Panc1 (cell line): ENCODE measurements around the gene KNDC1. TPM values are rescaled to one million over a fixed set of nuclear protein-coding genes. Genes with fewer than 3 reads are reported as not detected.

ENCODE experiments used
- ATAC-seq: fragments of 200-7000 bp; cut with Tn5 transposase; 2 replicates; pipeline ENCODE4 v1.9.1; 2020; ENCODE audit warnings: mild to moderate bottlenecking, moderate library complexity
- BruUV-seq: library from RNA; stranded (reverse); fragments of 400-500 nt; replicated peaks from 2 replicates; lab custom pipeline; 2021; lab: Mats Ljungman, UMichigan
- CTCF ChIA-PET: fragments of 300-600 bp; sonication (Branson Sonifier 250); formaldehyde crosslinking; loops from one replicate; lab custom pipeline; 2022; ENCODE audit warnings: antibody characterized with exemption; lab: Charles Lee
- POLR2A ChIA-PET: fragments of 300-600 bp; sonication (Branson Sonifier 250); formaldehyde crosslinking; loops from one replicate; lab custom pipeline; 2022; ENCODE audit warnings: antibody characterized with exemption; lab: Charles Lee
- DNase-seq: peaks from one replicate; pipeline ENCODE4 v3.0.0-alpha.2; 2010; ENCODE audit warnings: low read depth, low spot score
- H3K27ac ChIP-seq: 2 replicates; pipeline ENCODE4 v1.5.1; 2011; ENCODE audit warnings: mild to moderate bottlenecking, low read length, inconsistent platforms
- H3K27me3 ChIP-seq: fragments of 200-500 bp; sonication (Bioruptor generic); 2 replicates; pipeline ENCODE4 v1.6.0; 2014; ENCODE audit warnings: low read length, inconsistent platforms; ENCODE audit not compliant: control insufficient read depth, insufficient read depth
- H3K36me3 ChIP-seq: fragments of 200-500 bp; sonication (Bioruptor generic); 2 replicates; pipeline ENCODE4 v1.5.1; 2014; ENCODE audit warnings: inconsistent platforms, mild to moderate bottlenecking, low read length, moderate library complexity; ENCODE audit not compliant: control insufficient read depth, insufficient read depth
- H3K4me1 ChIP-seq: 2 replicates; pipeline ENCODE4 v1.5.1; 2011; ENCODE audit warnings: inconsistent platforms, mild to moderate bottlenecking, low read length, moderate library complexity; ENCODE audit not compliant: control insufficient read depth, insufficient read depth
- H3K4me3 ChIP-seq, 2 experiments: 2 replicates each; pipeline ENCODE4 v1.5.1; 2011 to 2012; ENCODE audit warnings: low read depth in 2 of 2, low read length in 2 of 2, mild to moderate bottlenecking in 2 of 2, inconsistent platforms in 1 of 2, moderate library complexity in 1 of 2
- H3K9me3 ChIP-seq: fragments of 200-500 bp; sonication (Bioruptor generic); 2 replicates; pipeline ENCODE4 v1.5.1; 2014; ENCODE audit warnings: low read depth, mild to moderate bottlenecking, inconsistent platforms, low read length, moderate library complexity; ENCODE audit not compliant: control insufficient read depth, insufficient read depth
- POLR2AphosphoS5 ChIP-seq: IDR thresholded peaks from 2 replicates; pipeline ENCODE4 v1.6.1; 2012; ENCODE audit warnings: mild to moderate bottlenecking, low read depth, low read length, moderate library complexity
- SIN3A ChIP-seq: IDR thresholded peaks from 2 replicates; pipeline ENCODE4 v1.6.1; 2012; ENCODE audit warnings: low read depth, mild to moderate bottlenecking, low read length, moderate library complexity, borderline replicate concordance; ENCODE audit not compliant: insufficient read depth
- TCF7L2 ChIP-seq: IDR thresholded peaks from 2 replicates; pipeline ENCODE4 v1.6.1; 2011; ENCODE audit warnings: mild to moderate bottlenecking, low read depth, low read length, inconsistent platforms
- in situ Hi-C: cut with HindIII; loops from 2 replicates; pipeline ENCODE4 v1.10.0; 2016; ENCODE audit warnings: low sequenced_read_pairs, low pct_unique_long_range_greater_than_20kb
- intact Hi-C: fragments of 100-400 bp; cut with micrococcal nuclease; formaldehyde crosslinking; loops from one replicate; pipeline ENCODE4 v1.10.0; 2022; ENCODE audit not compliant: unreplicated experiment
- total RNA-seq: library from RNA; stranded (reverse); gene quantifications from one replicate; pipeline ENCODE4 v1.2.1, GENCODE V29; 2021; ENCODE audit not compliant: unreplicated experiment
- TF ChIP-seq, protein P1 (sequence below), 2 experiments: IDR thresholded peaks; 2 replicates each; pipeline ENCODE4 v1.6.1; 2011 to 2012; ENCODE audit warnings: low read depth in 2 of 2, control low read depth in 1 of 2, low read length in 1 of 2, mild to moderate bottlenecking in 1 of 2, moderate library complexity in 1 of 2; ENCODE audit not compliant: insufficient read depth in 1 of 2
- TF ChIP-seq, protein P2 (sequence below): fragments of 450-650 bp; IDR thresholded peaks from 2 replicates; pipeline ENCODE4 v1.5.1; 2017; ENCODE audit warnings: mild to moderate bottlenecking

KNDC1 gene
- total RNA-seq, 1 experiment from 2014 or later = 2.6 TPM

- in situ Hi-C loops = no loop called here
Observed at GRCh38 chr10:133117036-133117687, 42.9 kb upstream of the KNDC1 start.

GRCh38 chr10:133117688-133118071 is 42.3 kb upstream of the KNDC1 start:
- in situ Hi-C loops = no loop called here
- POLR2A ChIA-PET = no interaction called here
- intact Hi-C loops = no loop called here
- Histone ChIP-seq H3K4me1 (no peaks in the 10 kb centered on the region), H3K9me3 (no peaks in the 10 kb centered on the region), H3K27ac (no peak overlapping the region), H3K4me3 (no peak overlapping the region), H3K36me3 (no peaks in the 10 kb centered on the region), H3K27me3 (no peaks in the 10 kb centered on the region)
- no peak for ATAC-seq
- BruUV-seq = no TSS peak
- no peak for DNase-seq
- TF ChIP-seq, protein P1, sequence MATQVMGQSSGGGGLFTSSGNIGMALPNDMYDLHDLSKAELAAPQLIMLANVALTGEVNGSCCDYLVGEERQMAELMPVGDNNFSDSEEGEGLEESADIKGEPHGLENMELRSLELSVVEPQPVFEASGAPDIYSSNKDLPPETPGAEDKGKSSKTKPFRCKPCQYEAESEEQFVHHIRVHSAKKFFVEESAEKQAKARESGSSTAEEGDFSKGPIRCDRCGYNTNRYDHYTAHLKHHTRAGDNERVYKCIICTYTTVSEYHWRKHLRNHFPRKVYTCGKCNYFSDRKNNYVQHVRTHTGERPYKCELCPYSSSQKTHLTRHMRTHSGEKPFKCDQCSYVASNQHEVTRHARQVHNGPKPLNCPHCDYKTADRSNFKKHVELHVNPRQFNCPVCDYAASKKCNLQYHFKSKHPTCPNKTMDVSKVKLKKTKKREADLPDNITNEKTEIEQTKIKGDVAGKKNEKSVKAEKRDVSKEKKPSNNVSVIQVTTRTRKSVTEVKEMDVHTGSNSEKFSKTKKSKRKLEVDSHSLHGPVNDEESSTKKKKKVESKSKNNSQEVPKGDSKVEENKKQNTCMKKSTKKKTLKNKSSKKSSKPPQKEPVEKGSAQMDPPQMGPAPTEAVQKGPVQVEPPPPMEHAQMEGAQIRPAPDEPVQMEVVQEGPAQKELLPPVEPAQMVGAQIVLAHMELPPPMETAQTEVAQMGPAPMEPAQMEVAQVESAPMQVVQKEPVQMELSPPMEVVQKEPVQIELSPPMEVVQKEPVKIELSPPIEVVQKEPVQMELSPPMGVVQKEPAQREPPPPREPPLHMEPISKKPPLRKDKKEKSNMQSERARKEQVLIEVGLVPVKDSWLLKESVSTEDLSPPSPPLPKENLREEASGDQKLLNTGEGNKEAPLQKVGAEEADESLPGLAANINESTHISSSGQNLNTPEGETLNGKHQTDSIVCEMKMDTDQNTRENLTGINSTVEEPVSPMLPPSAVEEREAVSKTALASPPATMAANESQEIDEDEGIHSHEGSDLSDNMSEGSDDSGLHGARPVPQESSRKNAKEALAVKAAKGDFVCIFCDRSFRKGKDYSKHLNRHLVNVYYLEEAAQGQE (IDR thresholded peaks at IDR 0.05; ENCODE audit: insufficient read depth in 1 of 2, low read depth in 2 of 2, low read length in 1 of 2) = no peak
- no peak for TF ChIP-seq SIN3A
- no peak for TF ChIP-seq TCF7L2
- no peak for TF ChIP-seq POLR2AphosphoS5
- TF ChIP-seq, protein P2, sequence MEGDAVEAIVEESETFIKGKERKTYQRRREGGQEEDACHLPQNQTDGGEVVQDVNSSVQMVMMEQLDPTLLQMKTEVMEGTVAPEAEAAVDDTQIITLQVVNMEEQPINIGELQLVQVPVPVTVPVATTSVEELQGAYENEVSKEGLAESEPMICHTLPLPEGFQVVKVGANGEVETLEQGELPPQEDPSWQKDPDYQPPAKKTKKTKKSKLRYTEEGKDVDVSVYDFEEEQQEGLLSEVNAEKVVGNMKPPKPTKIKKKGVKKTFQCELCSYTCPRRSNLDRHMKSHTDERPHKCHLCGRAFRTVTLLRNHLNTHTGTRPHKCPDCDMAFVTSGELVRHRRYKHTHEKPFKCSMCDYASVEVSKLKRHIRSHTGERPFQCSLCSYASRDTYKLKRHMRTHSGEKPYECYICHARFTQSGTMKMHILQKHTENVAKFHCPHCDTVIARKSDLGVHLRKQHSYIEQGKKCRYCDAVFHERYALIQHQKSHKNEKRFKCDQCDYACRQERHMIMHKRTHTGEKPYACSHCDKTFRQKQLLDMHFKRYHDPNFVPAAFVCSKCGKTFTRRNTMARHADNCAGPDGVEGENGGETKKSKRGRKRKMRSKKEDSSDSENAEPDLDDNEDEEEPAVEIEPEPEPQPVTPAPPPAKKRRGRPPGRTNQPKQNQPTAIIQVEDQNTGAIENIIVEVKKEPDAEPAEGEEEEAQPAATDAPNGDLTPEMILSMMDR = no peak
- CTCF ChIA-PET = interaction anchor here (0.7 kb wide), 1 partner anchor 139 kb away, joined by 3 read pairs; no protein-coding TSS in a partner anchor

More at GRCh38 chr10:133117036-133117687, 42.9 kb upstream of the KNDC1 start:
- ATAC-seq (no peak), DNase-seq (no peak)
- intact Hi-C loops = no loop called here
- ChIA-PET POLR2A (no interaction called here), CTCF (interaction anchor here (0.7 kb wide), 1 partner anchor 140 kb away, joined by 3 read pairs; no protein-coding TSS in a partner anchor)
- no TSS peak for BruUV-seq
- Histone ChIP-seq H3K36me3 (no peaks in the 10 kb centered on the region), H3K4me3 (no peak overlapping the region), H3K9me3 (no peaks in the 10 kb centered on the region), H3K4me1 (no peaks in the 10 kb centered on the region), H3K27ac (no peak overlapping the region), H3K27me3 (no peaks in the 10 kb centered on the region)
- TF ChIP-seq TCF7L2 (no peak), SIN3A (no peak), POLR2AphosphoS5 (no peak)
- TF ChIP-seq, protein P2 = no peak
- TF ChIP-seq, protein P1 (IDR thresholded peaks at IDR 0.05; ENCODE audit: insufficient read depth in 1 of 2, low read depth in 2 of 2, low read length in 1 of 2) = no peak
